Activated effector memory CD4-positive, alpha-beta T cell treated with Interleukin-2 at 50 U/mL for 16 hours (primary cell): ENCODE measurements around the gene NMD3.
"Not testable (repeated sequence)": the region's sequence is repeated elsewhere in the genome, so short reads cannot be mapped to it uniquely, and the experiment has no call there.

ENCODE experiments used
- DNase-seq: peaks from one replicate; pipeline ENCODE4 v3.0.0-alpha.2; 2020

Gene NMD3

GRCh38 chr3:161220850-161221753 is at the start of gene NMD3:
Gene NMD3, plus strand, starts transcription at chr3:161221311. Its CDS starts 703 bp downstream, at chr3:161222014.
- peak; percentile 83 for DNase-seq

- no peak for DNase-seq
These were observed 49.2 kb upstream of the NMD3 start for GRCh38 chr3:161171639-161172552.

DNA sequence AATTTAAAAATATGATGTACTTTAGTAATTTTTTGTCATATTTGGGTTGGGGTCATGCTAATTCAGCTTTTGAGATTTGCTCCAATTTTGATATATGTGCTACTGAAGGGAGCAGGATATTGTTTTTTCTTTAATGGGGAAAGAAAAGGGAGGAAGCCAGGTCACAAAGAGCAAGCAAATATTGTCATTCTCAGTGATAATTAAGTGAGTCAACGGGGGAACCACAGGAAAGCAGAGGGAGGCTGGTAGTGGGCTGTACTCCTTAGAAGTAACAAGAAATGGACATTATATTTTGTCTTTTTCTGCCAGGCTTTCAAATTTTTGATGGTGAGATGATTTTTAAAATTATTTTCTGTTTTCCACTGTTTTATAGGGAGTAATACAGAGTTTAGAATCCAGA is 45.6 kb upstream of the NMD3 start:
- no peak for DNase-seq

DNA sequence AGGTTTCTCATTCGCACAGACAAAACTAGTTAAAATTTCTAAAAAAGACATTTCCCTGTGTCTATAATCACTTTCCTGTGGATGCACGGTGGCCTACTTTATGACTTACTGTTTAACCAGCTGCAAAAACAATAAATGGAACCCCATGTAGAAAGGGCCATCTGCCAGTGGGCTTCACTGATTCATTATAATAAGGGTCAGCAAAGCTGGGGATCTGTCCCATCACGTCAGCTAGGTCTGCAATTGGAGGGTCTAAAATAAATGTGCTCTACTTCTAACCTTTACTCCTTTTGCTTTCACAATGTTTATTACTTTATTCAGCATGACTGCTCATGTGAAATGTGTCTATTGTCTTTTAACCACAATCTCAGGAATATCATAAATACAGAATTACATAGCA is 43.1 kb upstream of the NMD3 start:
- DNase-seq = no peak

DNA sequence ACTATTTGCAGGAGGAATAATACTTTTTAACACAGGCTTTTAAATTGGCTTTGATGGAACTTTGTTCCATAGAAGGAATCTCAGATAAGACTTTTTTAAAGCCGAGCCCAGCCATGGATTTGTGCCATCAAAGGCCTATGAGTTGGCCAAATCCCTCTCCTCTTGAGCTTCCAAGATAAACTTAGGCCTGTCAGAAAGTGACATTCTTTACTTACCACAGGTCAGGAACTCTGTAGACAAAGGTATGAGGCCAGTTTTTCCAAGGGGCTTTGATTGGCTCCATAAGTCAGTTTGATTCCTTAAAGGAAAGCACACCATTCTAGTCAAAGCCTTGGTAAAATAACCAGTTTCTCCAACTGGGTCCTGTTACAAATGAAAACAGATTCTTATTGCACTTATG is 39.7 kb upstream of the NMD3 start:
- not testable (repeated sequence) for DNase-seq

GRCh38 chr3:161187046-161187445 is 34.1 kb upstream of the NMD3 start:
- DNase-seq = no peak

DNA sequence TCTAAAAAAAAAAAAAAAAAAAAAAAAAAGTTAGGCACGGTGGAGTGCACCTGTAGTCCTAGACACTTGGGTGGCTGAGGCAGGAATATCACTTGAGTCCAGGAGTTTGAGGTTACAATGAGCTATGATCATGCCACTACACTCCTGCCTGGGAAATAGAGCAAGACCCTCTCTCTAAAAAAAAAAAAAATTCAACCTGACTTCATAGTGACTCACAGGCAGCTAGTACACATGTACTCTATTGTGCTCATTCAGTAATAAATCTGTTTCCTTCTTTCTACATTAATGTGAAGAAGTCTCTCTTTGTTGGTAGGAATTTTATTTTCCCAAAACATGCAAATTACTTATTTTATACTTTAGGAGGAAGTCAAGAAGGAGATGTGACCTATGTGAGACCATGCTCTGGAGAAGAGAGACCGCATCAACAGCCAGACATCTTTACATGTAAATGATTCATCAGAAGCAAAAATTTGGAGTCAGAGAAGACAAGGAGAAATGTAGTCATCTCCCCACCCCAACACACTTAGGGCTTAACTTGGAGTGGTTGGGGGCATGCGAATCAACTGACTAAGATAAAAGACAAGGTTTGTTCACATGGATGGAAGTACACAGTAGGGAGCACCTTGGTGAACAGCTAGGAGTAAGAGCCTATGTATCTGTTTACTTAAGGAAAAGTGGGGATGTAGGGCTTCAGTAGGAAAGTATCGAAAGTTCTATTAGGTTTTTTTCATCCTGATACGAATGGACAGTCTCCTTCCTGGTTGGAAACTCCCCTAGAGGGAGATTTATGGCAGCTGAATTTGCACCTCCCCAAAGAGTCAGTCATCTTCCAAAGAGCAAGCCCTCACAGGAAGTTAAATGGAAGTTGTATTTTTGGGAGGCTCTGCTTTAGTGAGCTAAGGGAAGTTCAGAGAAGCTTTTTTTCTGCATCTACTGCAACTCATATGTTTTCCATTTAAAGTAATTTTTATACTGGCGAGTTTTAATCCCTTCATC is 23.0 kb upstream of the NMD3 start:
- no peak for DNase-seq

GRCh38 chr3:161199926-161200325 is 21.2 kb upstream of the NMD3 start:
- DNase-seq = no peak

DNA sequence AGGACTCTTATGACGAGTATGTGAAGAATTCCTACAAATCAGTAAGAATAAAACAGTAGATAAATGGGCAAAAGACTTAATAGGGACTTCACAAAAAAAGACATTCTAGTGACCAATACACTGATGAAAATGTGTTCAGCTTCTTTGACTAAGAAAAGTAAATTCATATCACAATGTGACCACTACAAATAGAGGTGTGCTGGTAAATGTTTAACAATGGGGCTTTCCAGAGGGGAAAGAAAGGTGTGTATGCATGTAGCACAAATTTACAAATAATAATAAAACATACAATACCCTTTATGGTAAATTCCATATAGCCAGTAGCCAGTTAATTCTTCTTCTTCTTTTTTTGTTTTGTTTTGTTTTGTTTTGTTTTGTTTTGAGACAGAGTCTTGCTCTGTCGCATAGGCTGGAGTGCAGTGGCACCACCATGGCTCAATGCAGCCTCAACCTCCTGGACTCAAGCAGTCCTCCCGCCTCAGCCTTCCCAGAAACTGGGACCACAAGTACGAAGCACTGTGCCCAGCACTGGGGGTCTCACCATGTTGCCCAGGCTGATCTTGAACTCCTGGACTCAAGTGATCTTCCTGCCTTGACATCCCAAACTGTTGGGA is 17.5 kb upstream of the NMD3 start:
- no peak for DNase-seq

GRCh38 chr3:161208931-161209330 is 12.2 kb upstream of the NMD3 start:
- DNase-seq = no peak

DNA sequence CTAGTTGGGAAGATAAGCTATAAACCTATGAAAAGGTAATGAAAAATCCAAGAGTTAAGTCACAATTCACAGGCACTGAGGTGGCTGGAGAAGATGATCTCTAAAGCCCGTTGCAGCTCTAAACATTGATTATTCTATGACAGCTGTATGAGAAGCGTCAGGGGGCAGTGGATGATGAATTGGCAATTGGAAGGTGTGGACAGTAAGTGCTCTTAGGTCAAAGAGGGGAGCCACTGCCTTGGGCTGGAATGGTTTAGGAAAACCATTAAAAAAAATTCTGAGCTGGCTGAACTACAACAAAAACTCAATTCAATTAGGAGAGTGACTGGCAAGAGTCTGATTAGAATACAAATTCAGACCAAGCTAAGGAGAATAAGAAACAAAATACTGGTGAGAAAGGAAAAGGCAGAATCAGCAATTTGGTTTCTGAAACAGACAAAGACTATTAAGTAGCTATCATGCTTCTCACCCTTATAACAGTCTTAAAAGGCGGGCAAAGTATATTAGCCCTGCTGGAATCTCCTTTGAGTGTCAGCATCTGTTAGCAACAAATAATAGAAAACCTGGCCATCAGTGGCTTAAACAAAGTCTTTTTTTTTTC is 8.8 kb upstream of the NMD3 start:
- DNase-seq = no peak

DNA sequence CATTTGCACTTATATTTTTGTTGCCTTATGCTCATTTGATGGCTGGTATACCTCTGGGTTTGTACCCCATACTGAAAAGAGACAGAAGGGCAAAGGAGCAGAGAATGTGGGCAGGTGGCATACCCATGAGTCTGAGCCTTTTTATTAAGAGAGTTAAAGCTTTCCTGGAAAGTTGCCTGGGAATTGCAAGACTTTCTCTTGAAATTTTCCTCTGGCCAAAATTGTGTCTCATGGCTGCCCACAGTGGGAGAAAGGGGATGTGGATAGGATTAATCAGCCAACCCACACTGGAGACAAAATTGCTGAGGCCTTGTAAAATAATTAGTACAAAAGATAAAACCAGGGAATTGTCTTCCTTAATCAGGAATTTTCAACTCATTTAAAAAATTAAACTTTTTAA is 8.2 kb upstream of the NMD3 start:
- no peak for DNase-seq

DNA sequence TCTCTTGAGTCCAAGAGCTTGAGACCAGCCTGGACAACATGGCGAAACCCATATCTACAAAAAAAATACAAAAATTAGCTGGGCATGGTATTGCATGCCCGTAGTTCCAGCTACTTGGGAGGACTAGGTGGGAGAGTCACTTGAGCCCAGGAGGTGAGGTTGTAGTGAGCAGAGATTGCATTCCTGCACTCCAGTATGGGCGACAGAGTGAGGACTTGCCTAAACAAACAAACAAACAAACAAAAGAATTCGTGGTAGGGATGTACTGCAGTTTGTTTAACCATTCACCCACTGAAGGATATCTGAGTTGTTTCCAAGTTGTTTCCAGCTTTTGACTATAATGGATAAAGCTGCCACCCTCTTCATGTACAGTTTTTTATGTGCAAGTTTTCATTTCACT is 7.5 kb upstream of the NMD3 start:
- DNase-seq = no peak

- no peak for DNase-seq
These were observed 5.9 kb upstream of the NMD3 start for GRCh38 chr3:161215185-161215584.

DNA sequence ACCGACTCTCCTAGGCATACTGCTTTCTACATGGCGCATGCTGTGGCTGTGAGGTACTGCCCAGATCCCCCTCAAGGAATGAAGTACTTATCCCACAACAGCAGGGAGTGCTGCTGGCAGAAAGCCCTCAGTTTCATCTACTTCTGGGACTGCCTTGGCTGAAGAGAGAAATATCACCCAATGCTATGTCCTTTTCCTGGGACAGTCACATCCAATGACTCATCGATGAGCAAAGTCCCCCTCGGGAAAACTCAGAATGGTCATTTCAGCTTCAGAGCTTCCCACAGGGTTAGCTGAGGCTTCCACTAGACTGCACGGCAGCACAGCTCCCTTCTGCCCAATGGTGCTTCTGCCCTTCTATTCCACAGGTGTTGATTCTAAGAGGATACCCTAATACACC is 3.6 kb upstream of the NMD3 start:
- DNase-seq = no peak

GRCh38 chr3:161219495-161219894 is 1.6 kb upstream of the NMD3 start:
- DNase-seq = no peak

DNA sequence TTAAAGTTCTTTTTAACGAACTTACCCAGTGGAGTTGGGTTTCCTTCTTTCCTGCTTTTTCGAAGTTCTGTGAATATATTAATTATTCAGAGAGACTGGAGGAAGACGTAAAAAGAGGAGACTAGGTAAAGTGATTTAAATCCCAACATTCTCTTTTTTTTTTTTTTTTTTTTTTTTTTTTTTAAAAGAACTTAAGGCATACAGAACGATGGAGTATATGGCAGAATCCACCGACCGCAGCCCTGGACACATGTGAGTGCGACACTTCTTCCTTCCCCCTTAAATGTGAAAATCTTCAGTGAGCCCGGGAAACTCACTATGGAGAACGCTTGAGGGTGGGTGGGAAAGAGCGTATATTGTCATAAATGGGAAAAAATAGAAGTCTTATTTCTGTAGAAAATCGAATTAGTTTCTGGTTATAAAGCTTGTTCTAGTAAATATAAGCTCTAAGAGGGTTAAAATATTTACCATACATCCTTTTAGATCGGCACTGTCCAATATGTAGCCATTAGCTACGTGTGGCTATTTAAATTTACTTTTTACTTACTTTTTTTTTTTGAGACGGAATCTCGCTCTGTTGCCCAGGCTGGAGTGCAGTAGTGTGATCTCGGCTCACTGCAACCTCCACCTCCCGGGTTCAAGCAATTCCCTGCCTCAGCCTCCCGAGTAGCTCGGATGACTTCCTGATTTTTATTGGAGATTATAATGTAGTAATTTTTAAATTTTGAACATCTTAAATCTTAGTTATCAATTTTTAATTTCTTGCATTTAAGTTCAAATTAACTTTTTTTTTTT is 892 bp downstream of the NMD3 start:
- DNase-seq = no peak

DNA sequence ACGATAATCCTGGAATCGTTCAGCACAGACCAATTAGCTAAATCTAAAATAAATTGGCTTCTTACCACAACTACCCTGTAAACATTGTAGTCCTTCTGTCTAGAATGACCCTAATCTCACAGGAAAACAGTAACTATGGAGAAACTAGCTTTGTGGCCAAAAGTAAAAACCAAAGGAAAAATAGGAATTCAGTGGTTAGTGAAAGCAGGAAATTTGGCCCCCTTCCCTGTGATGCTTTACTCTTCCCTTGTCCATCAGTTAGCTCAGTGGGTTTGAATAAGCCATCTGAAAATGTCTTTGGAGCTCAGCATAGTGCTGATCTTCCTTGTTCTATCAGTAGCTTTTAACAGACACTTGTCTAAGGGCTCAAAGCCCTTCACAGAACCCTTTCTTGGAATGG is 1.6 kb downstream of the NMD3 start:
- DNase-seq = no peak

- no peak for DNase-seq
These were observed 3.7 kb downstream of the NMD3 start for GRCh38 chr3:161224786-161225185.

DNA sequence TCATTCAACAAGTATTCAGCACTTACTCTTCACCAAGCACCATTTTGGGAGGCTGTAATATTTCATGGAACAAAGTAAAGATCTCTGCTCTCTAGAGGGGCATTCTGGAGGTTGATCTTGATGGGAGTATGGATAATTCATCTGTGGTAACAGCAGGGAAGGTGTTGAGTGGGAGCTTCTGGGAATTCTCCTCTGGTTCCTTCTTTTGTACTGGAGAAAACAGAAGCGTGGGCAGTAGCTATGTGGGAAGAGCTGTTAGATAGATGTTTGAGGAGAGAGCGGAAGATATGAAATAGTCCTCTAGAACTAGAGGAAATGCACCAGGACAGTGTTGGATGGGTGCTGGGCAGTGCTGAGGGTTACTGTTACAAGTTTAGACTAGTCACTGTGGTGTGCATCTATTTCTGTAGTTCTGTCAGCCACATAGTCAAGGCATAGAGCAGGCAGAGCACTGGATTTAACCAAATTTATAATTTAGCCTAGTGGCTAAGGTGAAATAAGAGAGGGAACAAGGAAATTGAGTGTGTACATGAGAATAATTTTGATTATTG is 9.6 kb downstream of the NMD3 start:
- DNase-seq = no peak

- DNase-seq = no peak
These were observed 10.8 kb downstream of the NMD3 start for GRCh38 chr3:161231861-161232260.
